SK-N-SH treated with all-trans-retinoic acid at 6 μM for 48 hours (cell line): ENCODE measurements around the gene CNTN1.

ENCODE experiments used
- ARNTL ChIP-seq: fragments of 450-650 bp; formaldehyde crosslinking; IDR thresholded peaks from 2 replicates; pipeline ENCODE4 v1.5.0; 2020; ENCODE audit warnings: low read depth, mild to moderate bottlenecking, moderate library complexity, borderline replicate concordance
- BACH2 ChIP-seq: fragments of 250-450 bp; sonication (Bioruptor Pico); IDR thresholded peaks from 2 replicates; pipeline ENCODE4 v1.9.0; 2021; ENCODE audit warnings: mild to moderate bottlenecking, borderline replicate concordance
- GLIS3 ChIP-seq: fragments of 250-450 bp; sonication (Bioruptor Pico); IDR thresholded peaks from 2 replicates; pipeline ENCODE4 v1.5.0; 2020; ENCODE audit warnings: mild to moderate bottlenecking, moderate library complexity
- ISL1 ChIP-seq: fragments of 250-450 bp; sonication (Bioruptor Pico); IDR thresholded peaks from 2 replicates; pipeline ENCODE4 v2.1.2; 2022; ENCODE audit warnings: mild to moderate bottlenecking, moderate library complexity
- PPARA ChIP-seq: fragments of 250-450 bp; sonication (Bioruptor Pico); IDR thresholded peaks from 2 replicates; pipeline ENCODE4 v1.5.0; 2020; ENCODE audit warnings: mild to moderate bottlenecking, borderline replicate concordance
- RARB ChIP-seq: fragments of 250-450 bp; sonication (Bioruptor Pico); IDR thresholded peaks from 2 replicates; pipeline ENCODE4 v1.8.0; 2021; ENCODE audit warnings: mild to moderate bottlenecking, moderate library complexity
- ZFP30 ChIP-seq: fragments of 450-650 bp; formaldehyde crosslinking; IDR thresholded peaks from 2 replicates; pipeline ENCODE4 v1.5.0; 2022; ENCODE audit warnings: mild to moderate bottlenecking, moderate library complexity
- TF ChIP-seq, protein P1 (sequence below): fragments of 250-450 bp; sonication (Bioruptor Pico); IDR thresholded peaks from 2 replicates; pipeline ENCODE4 v1.5.1; 2020; ENCODE audit warnings: low read depth, mild to moderate bottlenecking, moderate library complexity
- TF ChIP-seq, protein P2 (sequence below): fragments of 250-450 bp; sonication (Bioruptor Pico); IDR thresholded peaks from 2 replicates; pipeline ENCODE4 v1.8.0; 2020; ENCODE audit warnings: mild to moderate bottlenecking, moderate library complexity, borderline replicate concordance
- TF ChIP-seq, protein P3 (sequence below): fragments of 250-450 bp; sonication (Bioruptor Pico); IDR thresholded peaks from 2 replicates; pipeline ENCODE4 v1.5.0; 2020; ENCODE audit warnings: mild to moderate bottlenecking, moderate library complexity

DNA sequence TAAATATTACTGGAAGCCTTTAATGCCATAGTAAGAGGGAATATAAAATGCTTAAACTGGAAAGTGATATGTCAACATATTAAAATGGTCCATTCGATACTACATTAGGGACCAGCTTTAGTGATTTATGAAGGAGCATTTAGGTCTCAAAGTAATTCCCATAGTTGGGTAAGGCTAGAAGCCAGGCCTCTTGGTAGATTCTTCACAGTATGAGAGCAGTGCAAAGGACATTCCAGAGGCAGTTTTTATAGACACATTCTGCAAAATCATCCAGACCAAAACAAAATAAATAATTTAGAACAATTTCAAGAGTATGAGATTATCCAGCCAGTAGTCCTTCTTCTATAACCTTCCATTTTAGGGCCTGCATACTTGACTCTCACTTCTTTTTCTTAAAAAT is 353.3 kb downstream of the CNTN1 start:
- TF ChIP-seq, protein P1, sequence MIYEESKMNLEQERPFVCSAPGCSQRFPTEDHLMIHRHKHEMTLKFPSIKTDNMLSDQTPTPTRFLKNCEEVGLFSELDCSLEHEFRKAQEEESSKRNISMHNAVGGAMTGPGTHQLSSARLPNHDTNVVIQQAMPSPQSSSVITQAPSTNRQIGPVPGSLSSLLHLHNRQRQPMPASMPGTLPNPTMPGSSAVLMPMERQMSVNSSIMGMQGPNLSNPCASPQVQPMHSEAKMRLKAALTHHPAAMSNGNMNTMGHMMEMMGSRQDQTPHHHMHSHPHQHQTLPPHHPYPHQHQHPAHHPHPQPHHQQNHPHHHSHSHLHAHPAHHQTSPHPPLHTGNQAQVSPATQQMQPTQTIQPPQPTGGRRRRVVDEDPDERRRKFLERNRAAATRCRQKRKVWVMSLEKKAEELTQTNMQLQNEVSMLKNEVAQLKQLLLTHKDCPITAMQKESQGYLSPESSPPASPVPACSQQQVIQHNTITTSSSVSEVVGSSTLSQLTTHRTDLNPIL (CRISPR knock-in tag) = no peak
- TF ChIP-seq PPARA (no peak), ZFP30 (CRISPR knock-in tag) (no peak), RARB (CRISPR knock-in tag) (no peak), GLIS3 (CRISPR knock-in tag) (no peak), ARNTL (CRISPR knock-in tag) (no peak), BACH2 (CRISPR knock-in tag) (no peak), ISL1 (CRISPR knock-in tag) (no peak)
- TF ChIP-seq, protein P2, sequence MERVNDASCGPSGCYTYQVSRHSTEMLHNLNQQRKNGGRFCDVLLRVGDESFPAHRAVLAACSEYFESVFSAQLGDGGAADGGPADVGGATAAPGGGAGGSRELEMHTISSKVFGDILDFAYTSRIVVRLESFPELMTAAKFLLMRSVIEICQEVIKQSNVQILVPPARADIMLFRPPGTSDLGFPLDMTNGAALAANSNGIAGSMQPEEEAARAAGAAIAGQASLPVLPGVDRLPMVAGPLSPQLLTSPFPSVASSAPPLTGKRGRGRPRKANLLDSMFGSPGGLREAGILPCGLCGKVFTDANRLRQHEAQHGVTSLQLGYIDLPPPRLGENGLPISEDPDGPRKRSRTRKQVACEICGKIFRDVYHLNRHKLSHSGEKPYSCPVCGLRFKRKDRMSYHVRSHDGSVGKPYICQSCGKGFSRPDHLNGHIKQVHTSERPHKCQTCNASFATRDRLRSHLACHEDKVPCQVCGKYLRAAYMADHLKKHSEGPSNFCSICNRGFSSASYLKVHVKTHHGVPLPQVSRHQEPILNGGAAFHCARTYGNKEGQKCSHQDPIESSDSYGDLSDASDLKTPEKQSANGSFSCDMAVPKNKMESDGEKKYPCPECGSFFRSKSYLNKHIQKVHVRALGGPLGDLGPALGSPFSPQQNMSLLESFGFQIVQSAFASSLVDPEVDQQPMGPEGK (CRISPR knock-in tag) = no peak
- TF ChIP-seq, protein P3, sequence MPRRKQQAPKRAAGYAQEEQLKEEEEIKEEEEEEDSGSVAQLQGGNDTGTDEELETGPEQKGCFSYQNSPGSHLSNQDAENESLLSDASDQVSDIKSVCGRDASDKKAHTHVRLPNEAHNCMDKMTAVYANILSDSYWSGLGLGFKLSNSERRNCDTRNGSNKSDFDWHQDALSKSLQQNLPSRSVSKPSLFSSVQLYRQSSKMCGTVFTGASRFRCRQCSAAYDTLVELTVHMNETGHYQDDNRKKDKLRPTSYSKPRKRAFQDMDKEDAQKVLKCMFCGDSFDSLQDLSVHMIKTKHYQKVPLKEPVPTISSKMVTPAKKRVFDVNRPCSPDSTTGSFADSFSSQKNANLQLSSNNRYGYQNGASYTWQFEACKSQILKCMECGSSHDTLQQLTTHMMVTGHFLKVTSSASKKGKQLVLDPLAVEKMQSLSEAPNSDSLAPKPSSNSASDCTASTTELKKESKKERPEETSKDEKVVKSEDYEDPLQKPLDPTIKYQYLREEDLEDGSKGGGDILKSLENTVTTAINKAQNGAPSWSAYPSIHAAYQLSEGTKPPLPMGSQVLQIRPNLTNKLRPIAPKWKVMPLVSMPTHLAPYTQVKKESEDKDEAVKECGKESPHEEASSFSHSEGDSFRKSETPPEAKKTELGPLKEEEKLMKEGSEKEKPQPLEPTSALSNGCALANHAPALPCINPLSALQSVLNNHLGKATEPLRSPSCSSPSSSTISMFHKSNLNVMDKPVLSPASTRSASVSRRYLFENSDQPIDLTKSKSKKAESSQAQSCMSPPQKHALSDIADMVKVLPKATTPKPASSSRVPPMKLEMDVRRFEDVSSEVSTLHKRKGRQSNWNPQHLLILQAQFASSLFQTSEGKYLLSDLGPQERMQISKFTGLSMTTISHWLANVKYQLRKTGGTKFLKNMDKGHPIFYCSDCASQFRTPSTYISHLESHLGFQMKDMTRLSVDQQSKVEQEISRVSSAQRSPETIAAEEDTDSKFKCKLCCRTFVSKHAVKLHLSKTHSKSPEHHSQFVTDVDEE (CRISPR knock-in tag) = no peak
